ENCODE measurements around the gene SOWAHA. TPM values are rescaled to one million over a fixed set of nuclear protein-coding genes. Genes with fewer than 3 reads are reported as not detected.
A peak's percentile ranks its signal among the peaks of the same experiment; 100 is the strongest.

SOWAHA gene
- total and polyA plus RNA-seq, 4 donors, result 0.06 to 0.98 (median 0.12) TPM

- TF ChIP-seq, protein P1, sequence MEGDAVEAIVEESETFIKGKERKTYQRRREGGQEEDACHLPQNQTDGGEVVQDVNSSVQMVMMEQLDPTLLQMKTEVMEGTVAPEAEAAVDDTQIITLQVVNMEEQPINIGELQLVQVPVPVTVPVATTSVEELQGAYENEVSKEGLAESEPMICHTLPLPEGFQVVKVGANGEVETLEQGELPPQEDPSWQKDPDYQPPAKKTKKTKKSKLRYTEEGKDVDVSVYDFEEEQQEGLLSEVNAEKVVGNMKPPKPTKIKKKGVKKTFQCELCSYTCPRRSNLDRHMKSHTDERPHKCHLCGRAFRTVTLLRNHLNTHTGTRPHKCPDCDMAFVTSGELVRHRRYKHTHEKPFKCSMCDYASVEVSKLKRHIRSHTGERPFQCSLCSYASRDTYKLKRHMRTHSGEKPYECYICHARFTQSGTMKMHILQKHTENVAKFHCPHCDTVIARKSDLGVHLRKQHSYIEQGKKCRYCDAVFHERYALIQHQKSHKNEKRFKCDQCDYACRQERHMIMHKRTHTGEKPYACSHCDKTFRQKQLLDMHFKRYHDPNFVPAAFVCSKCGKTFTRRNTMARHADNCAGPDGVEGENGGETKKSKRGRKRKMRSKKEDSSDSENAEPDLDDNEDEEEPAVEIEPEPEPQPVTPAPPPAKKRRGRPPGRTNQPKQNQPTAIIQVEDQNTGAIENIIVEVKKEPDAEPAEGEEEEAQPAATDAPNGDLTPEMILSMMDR (IDR thresholded peaks at IDR 0.05; ENCODE audit: control extremely low read depth, extremely low read depth), result no peak
- Histone ChIP-seq H3K4me3 (no peak overlapping the region), H3K27me3 (ENCODE audit: control insufficient read depth in 3 of 3, insufficient read depth in 3 of 3, low read length in 2 of 3) (no peaks in the 10 kb centered on the region), H3K4me1 (ENCODE audit: control insufficient read depth in 5 of 5, insufficient read depth in 5 of 5, low read length in 5 of 5) (peaks cover 0 to 9% (median 0%) of the 10 kb centered on the region in 5 donors), H3K9ac (ENCODE audit: insufficient read depth in 1 of 2, low read length in 2 of 2) (no peak overlapping the region), H3K9me3 (ENCODE audit: control insufficient read depth in 4 of 4, insufficient read depth in 3 of 4, low read length in 3 of 4) (no peaks in the 10 kb centered on the region), H3K36me3 (ENCODE audit: control insufficient read depth in 4 of 4, insufficient read depth in 4 of 4, low read length in 4 of 4) (no peaks in the 10 kb centered on the region), H3K27ac (ENCODE audit: low read depth in 1 of 2, low read length in 1 of 2) (no peak overlapping the region)
- DNase-seq (no peak), ATAC-seq (ENCODE audit: insufficient read depth, low FRiP score) (no peak)
- WGBS, 2 donors, result 58 to 84% methylated on average over 3 of the region's 3 CpGs
Observed at GRCh38 chr5:132838516-132839282, 25.6 kb downstream of the SOWAHA start.

DNA sequence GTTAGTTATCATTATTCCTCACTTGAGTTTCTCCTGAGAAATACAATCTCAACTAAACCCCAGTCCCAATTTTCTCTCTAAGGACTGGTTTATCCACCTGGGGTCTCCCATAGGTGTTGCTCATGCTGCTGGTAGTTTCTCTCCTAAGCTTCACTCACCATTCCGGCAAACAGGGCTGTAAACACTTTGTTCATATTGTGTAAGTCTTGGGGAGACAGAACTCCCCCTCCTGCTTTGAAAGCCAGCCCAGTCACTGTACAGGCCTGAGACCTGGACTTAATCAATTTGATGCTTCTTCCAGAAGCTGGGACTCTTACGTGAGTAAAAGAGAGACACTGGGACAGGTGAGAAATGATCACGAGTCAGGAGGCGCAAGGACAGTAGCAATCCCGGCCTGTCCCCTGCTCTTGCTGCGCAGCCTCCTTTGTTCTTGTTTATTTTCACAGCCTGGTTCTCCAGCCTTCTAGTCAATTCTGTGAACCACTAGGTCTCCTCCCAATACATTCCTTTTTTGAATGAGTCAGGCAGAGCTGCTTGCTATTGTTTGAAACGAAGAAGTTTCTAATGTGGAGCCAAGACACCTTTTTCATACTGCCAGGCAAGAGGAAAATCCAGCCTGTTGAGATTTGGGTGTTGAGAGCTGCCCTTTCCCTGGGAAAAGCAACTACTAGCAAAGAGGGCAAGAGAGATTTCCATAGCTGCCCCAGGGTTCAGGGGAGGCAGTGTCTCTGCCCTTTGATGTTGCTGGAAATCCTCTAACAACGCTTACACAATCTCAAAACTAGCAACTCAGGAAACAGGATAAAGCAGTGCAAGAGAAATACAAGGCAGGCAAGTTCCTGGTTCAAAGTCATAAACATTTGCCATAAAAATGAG is 26.6 kb downstream of the SOWAHA start:
- WGBS, 2 donors, result 64 to 71% methylated on average over 8 of the region's 8 CpGs
- Histone ChIP-seq H3K9ac (ENCODE audit: insufficient read depth in 1 of 2, low read length in 2 of 2) (no peak overlapping the region), H3K4me1 (ENCODE audit: control insufficient read depth in 5 of 5, insufficient read depth in 5 of 5, low read length in 5 of 5) (peaks cover 0 to 9% (median 0%) of the 10 kb centered on the region in 5 donors), H3K9me3 (ENCODE audit: control insufficient read depth in 4 of 4, insufficient read depth in 3 of 4, low read length in 3 of 4) (no peaks in the 10 kb centered on the region), H3K4me3 (no peak overlapping the region), H3K36me3 (ENCODE audit: control insufficient read depth in 4 of 4, insufficient read depth in 4 of 4, low read length in 4 of 4) (no peaks in the 10 kb centered on the region), H3K27ac (ENCODE audit: low read depth in 1 of 2, low read length in 1 of 2) (peak overlapping the region in 1 of 2 donors; percentile 89), H3K27me3 (ENCODE audit: control insufficient read depth in 3 of 3, insufficient read depth in 3 of 3, low read length in 2 of 3) (no peaks in the 10 kb centered on the region)
- TF ChIP-seq, protein P1 (IDR thresholded peaks at IDR 0.05; ENCODE audit: control extremely low read depth, extremely low read depth), result no peak
- ATAC-seq (ENCODE audit: insufficient read depth, low FRiP score) (no peak), DNase-seq (peak in 1 of 3 donors; percentile 43)

- no peak overlapping the region for H3K9ac ChIP-seq (ENCODE audit: insufficient read depth in 1 of 2, low read length in 2 of 2)
- DNase-seq (no peak), ATAC-seq (ENCODE audit: insufficient read depth, low FRiP score) (no peak)
- peaks cover 0 to 9% (median 0%) of the 10 kb centered on the region in 5 donors for H3K4me1 ChIP-seq (ENCODE audit: control insufficient read depth in 5 of 5, insufficient read depth in 5 of 5, low read length in 5 of 5)
- TF ChIP-seq, protein P1 (IDR thresholded peaks at IDR 0.05; ENCODE audit: control extremely low read depth, extremely low read depth), result no peak
- 70 to 73% methylated on average over 3 of the region's 3 CpGs for WGBS, 2 donors
- H3K9me3 ChIP-seq (ENCODE audit: control insufficient read depth in 4 of 4, insufficient read depth in 3 of 4, low read length in 3 of 4), result no peaks in the 10 kb centered on the region
- peak overlapping the region in 1 of 2 donors; percentile 87 for H3K27ac ChIP-seq (ENCODE audit: low read depth in 1 of 2, low read length in 1 of 2)
- no peaks in the 10 kb centered on the region for H3K36me3 ChIP-seq (ENCODE audit: control insufficient read depth in 4 of 4, insufficient read depth in 4 of 4, low read length in 4 of 4)
- no peaks in the 10 kb centered on the region for H3K27me3 ChIP-seq (ENCODE audit: control insufficient read depth in 3 of 3, insufficient read depth in 3 of 3, low read length in 2 of 3)
- H3K4me3 ChIP-seq, result no peak overlapping the region
Observed at GRCh38 chr5:132840313-132840712, 27.2 kb downstream of the SOWAHA start.
